Common myeloid progenitor, CD34-positive (primary cell): ENCODE measurements around the gene CEP70.

ENCODE experiments used
- CTCF ChIA-PET: fragments of 350-600 bp; sonication (Branson Sonifier 250); formaldehyde crosslinking; loops from one replicate; lab custom pipeline; 2021; ENCODE audit warnings: antibody characterized with exemption; lab: Charles Lee
- POLR2A ChIA-PET: fragments of 350-600 bp; sonication (Branson Sonifier 250); formaldehyde crosslinking; loops from one replicate; lab custom pipeline; 2021; ENCODE audit warnings: antibody characterized with exemption; lab: Charles Lee
- DNase-seq, 3 donors: peaks; one replicate each; pipeline versions ENCODE4 v3.0.0 to v3.0.0-alpha.2; 2013
- H3K27ac ChIP-seq, 2 experiments: 1 replicate in 1 of 2; 2 replicates in 1 of 2; pipeline ENCODE4 v1.7.0; 2013; ENCODE audit warnings: inconsistent platforms in 2 of 2, low read length in 2 of 2, mild to moderate bottlenecking in 2 of 2, low read depth in 1 of 2, moderate library complexity in 1 of 2; ENCODE audit not compliant: severe bottlenecking in 2 of 2, insufficient read depth in 1 of 2, poor library complexity in 1 of 2
- H3K27me3 ChIP-seq, 5 experiments: replicated peaks in 2 of 5; 1 replicate in 3 of 5; 2 replicates in 2 of 5; pipeline versions ENCODE4 v1.6.1 to v1.7.0; 2013; ENCODE audit warnings: low read length in 4 of 5, mild to moderate bottlenecking in 2 of 5, moderate library complexity in 2 of 5, inconsistent platforms in 1 of 5; ENCODE audit not compliant: insufficient read depth in 5 of 5, control insufficient read depth in 4 of 5
- H3K36me3 ChIP-seq, 4 experiments: 1 replicate in 2 of 4; 2 replicates in 2 of 4; pipeline versions ENCODE4 v1.6.1 to v1.7.0; 2013; ENCODE audit warnings: low read length in 3 of 4, control low read depth in 1 of 4, mild to moderate bottlenecking in 1 of 4; ENCODE audit not compliant: control insufficient read depth in 4 of 4, insufficient read depth in 4 of 4
- H3K4me1 ChIP-seq, 4 experiments: 1 replicate in 3 of 4; 2 replicates in 1 of 4; pipeline versions ENCODE4 v1.6.1 to v1.7.1; 2013; ENCODE audit warnings: low read length in 3 of 4, mild to moderate bottlenecking in 3 of 4, control low read depth in 1 of 4, inconsistent platforms in 1 of 4, moderate library complexity in 1 of 4; ENCODE audit not compliant: control insufficient read depth in 4 of 4, insufficient read depth in 4 of 4; ENCODE audit errors: control extremely low read depth in 1 of 4
- H3K4me3 ChIP-seq, 7 experiments: 1 replicate in 4 of 7; 2 replicates in 3 of 7; pipeline versions ENCODE4 v1.5.1 to v1.7.0; 2013; ENCODE audit warnings: mild to moderate bottlenecking in 7 of 7, low read length in 6 of 7, moderate library complexity in 6 of 7, inconsistent platforms in 2 of 7, low read depth in 2 of 7, control low read depth in 1 of 7; ENCODE audit not compliant: insufficient read depth in 4 of 7, control insufficient read depth in 1 of 7; ENCODE audit errors: extremely low read depth in 1 of 7
- H3K9me3 ChIP-seq, 5 experiments: 1 replicate in 4 of 5; 2 replicates in 1 of 5; pipeline versions ENCODE4 v1.6.1 to v1.7.1; 2013; ENCODE audit warnings: low read length in 4 of 5, mild to moderate bottlenecking in 2 of 5, inconsistent platforms in 1 of 5, low read depth in 1 of 5, moderate library complexity in 1 of 5; ENCODE audit not compliant: control insufficient read depth in 4 of 5, insufficient read depth in 2 of 5; ENCODE audit errors: control extremely low read depth in 1 of 5
- WGBS: methylation state at CpG from one replicate; pipeline ENCODE4 v1.1.5; 2013; ENCODE audit not compliant: insufficient coverage; 5-methylcytosine and 5-hydroxymethylcytosine counted together

Gene CEP70

GRCh38 chr3:138461896-138462295 lies 132.2 kb downstream of the CEP70 start:
- CTCF ChIA-PET: interaction anchor here (1.5 to 4.6 kb wide), 2 partner anchors 17 to 44 kb away, joined by 3 to 14 read pairs; no protein-coding TSS in a partner anchor

GRCh38 chr3:138461246-138461645 lies 132.8 kb downstream of the CEP70 start:
- Histone ChIP-seq H3K27ac (no peak overlapping the region), H3K4me3 (no peak overlapping the region), H3K9me3 (no peaks in the 10 kb centered on the region), H3K27me3 (no peaks in the 10 kb centered on the region), H3K4me1 (no peaks in the 10 kb centered on the region), H3K36me3 (no peaks in the 10 kb centered on the region)
- no peak for DNase-seq
- 94% methylated on average over 5 of the region's 5 CpGs for WGBS
- ChIA-PET POLR2A (no interaction called here), CTCF (interaction anchor here (0.8 to 4.6 kb wide), 4 partner anchors 10 to 43 kb away, joined by 3 to 14 read pairs (median 4); no protein-coding TSS in a partner anchor)

More at GRCh38 chr3:138461896-138462295, 132.2 kb downstream of the CEP70 start:
- Histone ChIP-seq H3K27me3 (no peaks in the 10 kb centered on the region), H3K4me3 (no peak overlapping the region), H3K36me3 (no peaks in the 10 kb centered on the region), H3K9me3 (no peaks in the 10 kb centered on the region), H3K27ac (no peak overlapping the region), H3K4me1 (no peaks in the 10 kb centered on the region)
- POLR2A ChIA-PET: no interaction called here
- no peak for DNase-seq
- WGBS: 87% methylated on average over 3 of the region's 4 CpGs

- WGBS: 94% methylated on average over 5 of the region's 8 CpGs
- H3K27ac ChIP-seq: no peak overlapping the region
Observed at GRCh38 chr3:138460536-138461205, 133.4 kb downstream of the CEP70 start.

GRCh38 chr3:138459619-138460535 lies 134.2 kb downstream of the CEP70 start:
- POLR2A ChIA-PET: no interaction called here
- H3K36me3 ChIP-seq: no peaks in the 10 kb centered on the region
- 98% methylated on average over 15 of the region's 15 CpGs for WGBS
- H3K9me3 ChIP-seq: no peaks in the 10 kb centered on the region
- H3K4me3 ChIP-seq: no peak overlapping the region
- DNase-seq: no peak
- CTCF ChIA-PET: interaction anchor here (1.0 to 4.6 kb wide), 4 partner anchors 9 to 464 kb away, joined by 3 to 14 read pairs (median 4); no protein-coding TSS in a partner anchor
- no peaks in the 10 kb centered on the region for H3K4me1 ChIP-seq
- no peak overlapping the region for H3K27ac ChIP-seq
- H3K27me3 ChIP-seq: peaks cover 0 to 3% (median 0%) of the 10 kb centered on the region in 5 experiments

More at GRCh38 chr3:138460536-138461205, 133.4 kb downstream of the CEP70 start:
- Histone ChIP-seq H3K4me3 (no peak overlapping the region), H3K27me3 (peaks cover 0 to 3% (median 0%) of the 10 kb centered on the region in 5 experiments), H3K36me3 (no peaks in the 10 kb centered on the region), H3K4me1 (no peaks in the 10 kb centered on the region), H3K9me3 (no peaks in the 10 kb centered on the region)
- DNase-seq: no peak
- CTCF ChIA-PET: interaction anchor here (0.8 to 4.6 kb wide), 4 partner anchors 10 to 43 kb away, joined by 3 to 14 read pairs (median 4); no protein-coding TSS in a partner anchor
- POLR2A ChIA-PET: no interaction called here

- Histone ChIP-seq H3K27ac (no peak overlapping the region), H3K36me3 (no peaks in the 10 kb centered on the region), H3K27me3 (peaks cover 0 to 3% (median 0%) of the 10 kb centered on the region in 5 experiments), H3K9me3 (no peaks in the 10 kb centered on the region), H3K4me3 (no peak overlapping the region), H3K4me1 (no peaks in the 10 kb centered on the region)
- ChIA-PET CTCF (interaction anchor here (0.6 to 1.1 kb wide), 3 partner anchors 8 to 515 kb away, joined by 3 read pairs; no protein-coding TSS in a partner anchor), POLR2A (interaction anchor here (0.6 kb wide), 1 partner anchor 750 kb away, joined by 3 read pairs; no protein-coding TSS in a partner anchor)
- 72% methylated on average over 6 of the region's 9 CpGs for WGBS
- DNase-seq: no peak
Observed at GRCh38 chr3:138458774-138459499, 135.1 kb downstream of the CEP70 start.

GRCh38 chr3:138457863-138458735 lies 136.0 kb downstream of the CEP70 start:
- ChIA-PET POLR2A (no interaction called here), CTCF (interaction anchor here (0.6 to 1.1 kb wide), 3 partner anchors 36 to 516 kb away, joined by 3 read pairs; no protein-coding TSS in a partner anchor)
- H3K9me3 ChIP-seq: no peaks in the 10 kb centered on the region
- H3K27ac ChIP-seq: no peak overlapping the region
- H3K4me1 ChIP-seq: no peaks in the 10 kb centered on the region
- DNase-seq: no peak
- H3K36me3 ChIP-seq: no peaks in the 10 kb centered on the region
- H3K27me3 ChIP-seq: peaks cover 0 to 3% (median 0%) of the 10 kb centered on the region in 5 experiments
- 93% methylated on average over 10 of the region's 11 CpGs for WGBS
- H3K4me3 ChIP-seq: no peak overlapping the region
